NCI-H146 treated with DMSO at 0.1 percent for 48 hours (cell line): ENCODE measurements around the gene YEATS2.
"Not testable (repeated sequence)": the region's sequence is repeated elsewhere in the genome, so short reads cannot be mapped to it uniquely, and the experiment has no call there.

Source experiments
- DNase-seq: peaks from one replicate; lab custom pipeline; 2025; ENCODE audit not compliant: unreplicated experiment; lab: John Stamatoyannopoulos, UW

The YEATS2 gene

DNA sequence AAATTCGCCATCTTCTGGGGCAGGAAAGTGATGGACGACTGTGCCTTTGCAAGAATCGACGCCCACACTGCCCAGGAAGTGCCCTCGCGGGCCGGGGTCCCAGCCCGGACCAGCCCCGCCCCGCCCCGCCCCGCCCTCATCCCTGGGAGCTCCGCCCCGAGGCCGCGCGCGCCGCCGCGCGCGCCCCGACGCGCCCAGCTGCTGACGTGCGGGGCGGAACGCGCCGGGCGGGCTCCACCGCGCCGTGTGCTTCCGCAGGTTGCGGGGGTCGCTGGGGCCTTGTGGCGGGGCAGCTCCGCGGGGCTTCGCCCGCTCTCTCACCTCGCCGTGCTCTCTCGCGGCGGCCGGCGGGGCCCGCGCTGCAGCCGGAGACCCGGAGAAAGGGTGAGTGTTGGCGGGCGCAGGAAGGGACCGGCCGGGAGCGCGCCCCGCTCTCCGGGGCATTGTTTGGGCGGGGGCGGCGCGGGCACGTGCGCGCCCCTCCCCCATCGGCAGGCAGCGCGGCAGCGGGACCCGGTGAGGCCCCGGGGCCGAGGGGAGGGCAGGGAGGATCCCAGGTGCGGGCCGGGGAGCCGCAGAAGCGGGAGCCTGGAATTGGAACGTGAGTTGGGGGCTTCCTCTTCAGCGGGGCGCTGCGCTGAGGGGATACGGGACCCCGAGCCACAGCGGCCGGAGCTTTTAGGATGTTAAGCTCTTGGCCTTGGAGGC is at the start of gene YEATS2:
YEATS2 (plus strand) TSS at position 188 of the 708 bp plus-strand sequence. CDS start 17,366 bp downstream, outside the sequence.
- DNase-seq, result peak; percentile 64

DNA sequence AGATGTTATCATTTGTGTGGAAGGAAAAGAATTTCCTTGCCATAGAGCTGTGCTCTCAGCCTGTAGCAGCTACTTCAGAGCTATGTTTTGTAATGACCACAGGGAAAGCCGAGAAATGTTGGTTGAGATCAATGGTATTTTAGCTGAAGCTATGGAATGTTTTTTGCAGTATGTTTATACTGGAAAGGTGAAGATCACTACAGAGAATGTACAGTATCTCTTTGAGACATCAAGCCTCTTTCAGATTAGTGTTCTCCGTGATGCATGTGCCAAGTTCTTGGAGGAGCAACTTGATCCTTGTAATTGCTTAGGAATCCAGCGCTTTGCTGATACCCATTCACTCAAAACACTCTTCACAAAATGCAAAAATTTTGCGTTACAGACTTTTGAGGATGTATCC is 47.0 kb upstream of the YEATS2 start:
- no peak for DNase-seq

DNA sequence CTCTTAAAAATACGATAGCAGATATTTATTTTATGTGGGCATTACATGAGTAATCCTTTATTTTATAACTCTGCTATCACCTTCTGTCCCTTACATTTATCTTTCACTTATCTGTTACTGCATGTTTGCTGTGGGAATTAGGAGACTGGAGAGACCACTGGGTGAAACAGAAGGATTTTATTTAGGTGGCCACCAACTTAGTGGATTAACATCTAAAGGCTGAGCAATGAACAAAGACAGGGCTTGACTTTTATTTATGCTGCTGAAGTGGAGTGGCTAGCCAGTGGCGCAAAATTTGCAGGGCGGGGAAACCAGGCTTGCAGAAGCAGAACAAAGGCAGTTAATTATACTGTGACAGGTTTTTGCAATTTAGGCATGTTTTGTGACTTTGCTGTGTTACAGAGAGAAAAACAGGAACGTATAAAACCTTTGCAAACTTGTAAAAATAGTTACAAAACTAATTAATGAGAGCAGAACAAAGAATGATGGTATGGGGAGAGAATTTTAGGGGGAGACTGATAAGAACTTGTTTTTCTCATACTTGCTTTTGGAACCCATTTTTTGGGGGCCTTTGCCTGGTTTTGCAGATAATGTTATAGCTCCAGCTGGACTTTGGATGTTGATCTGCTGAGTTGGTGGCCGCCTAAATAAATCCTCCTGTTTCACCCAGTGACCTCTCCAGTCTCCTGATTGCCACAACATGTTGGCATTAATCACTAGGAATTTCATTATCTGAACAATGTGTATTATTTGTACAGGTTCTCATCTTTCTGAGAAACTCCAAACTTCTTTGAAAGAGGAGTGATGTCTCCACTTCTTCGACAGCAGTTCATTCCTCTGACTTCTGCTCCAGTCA is 44.2 kb upstream of the YEATS2 start:
- DNase-seq, result no peak

DNA sequence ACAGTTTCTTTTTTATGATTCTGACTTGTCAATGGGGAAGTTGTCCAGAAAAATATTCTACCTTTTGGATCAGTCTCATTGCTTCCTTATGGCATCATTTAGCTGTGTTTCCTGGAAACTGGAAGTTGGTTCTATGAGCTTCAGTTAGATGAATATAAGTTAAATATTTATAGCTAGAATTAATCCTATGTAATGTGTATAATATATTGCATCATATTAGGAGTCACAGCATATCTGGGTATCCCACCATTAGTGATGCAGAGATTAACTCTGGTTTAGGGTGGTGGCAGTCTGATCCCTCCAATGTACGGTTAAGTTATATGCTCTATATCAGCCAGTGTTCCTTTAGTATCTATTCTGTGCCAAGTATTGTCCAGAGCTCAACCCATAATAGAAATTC is 42.9 kb upstream of the YEATS2 start:
- no peak for DNase-seq

DNA sequence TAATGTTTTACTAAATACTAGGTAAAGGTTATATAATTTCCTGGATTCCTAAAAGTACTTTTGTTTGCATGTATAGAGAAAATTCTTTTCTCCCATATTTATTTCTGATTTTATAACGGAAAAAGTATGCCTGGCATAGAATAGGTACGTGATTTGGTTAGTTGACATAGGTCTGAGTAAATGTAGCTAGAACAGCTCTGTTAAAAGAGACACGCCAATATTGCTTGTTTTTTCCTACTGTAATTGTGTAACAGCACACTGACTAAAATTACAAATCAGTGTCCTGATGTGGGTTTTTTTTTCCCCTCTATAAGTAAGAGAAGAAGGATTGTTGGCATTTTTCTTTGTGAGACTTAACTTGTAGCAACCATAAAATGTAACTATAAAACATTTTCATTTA is 35.5 kb upstream of the YEATS2 start:
- DNase-seq, result no peak

DNA sequence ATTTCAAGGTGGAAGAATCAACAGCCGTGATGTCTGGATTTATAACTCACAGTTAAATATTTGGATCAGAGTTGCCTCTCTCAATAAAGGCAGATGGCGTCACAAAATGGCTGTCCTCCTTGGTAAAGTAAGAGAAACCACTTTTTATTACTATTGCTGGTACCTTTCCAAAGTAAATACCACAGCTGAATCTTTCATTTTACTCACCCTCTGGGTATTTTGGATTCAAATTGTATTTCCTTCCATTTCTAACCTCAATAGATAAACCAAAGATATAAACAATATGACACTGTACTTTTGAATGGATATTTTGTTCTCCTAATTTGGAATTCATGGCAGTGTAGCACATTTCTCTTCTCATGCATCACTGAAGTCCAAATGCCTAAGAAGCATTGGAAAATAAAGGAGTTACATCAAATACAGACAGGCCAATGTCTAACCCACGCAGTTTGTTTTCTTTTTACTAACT is 32.6 kb upstream of the YEATS2 start:
- no peak for DNase-seq

DNA sequence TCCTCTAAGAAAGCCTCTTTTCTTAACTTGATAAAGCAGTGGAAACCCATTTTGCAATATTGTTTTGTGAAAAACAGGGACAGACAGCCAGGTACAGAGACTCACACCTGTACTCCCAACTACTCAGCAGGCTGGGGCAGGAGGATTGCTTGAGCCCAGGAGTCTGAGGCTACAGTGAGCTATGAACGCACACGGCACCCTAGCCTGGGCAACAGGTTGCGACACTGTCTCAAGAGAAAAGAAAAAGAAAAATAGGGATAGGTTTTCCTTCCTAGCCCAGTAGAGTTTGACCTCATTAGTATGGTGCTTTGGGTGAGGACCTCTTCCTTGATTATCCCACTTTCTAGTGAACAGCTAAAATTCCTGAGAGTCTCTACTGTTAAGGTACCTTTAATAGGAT is 17.5 kb upstream of the YEATS2 start:
- no peak for DNase-seq

DNA sequence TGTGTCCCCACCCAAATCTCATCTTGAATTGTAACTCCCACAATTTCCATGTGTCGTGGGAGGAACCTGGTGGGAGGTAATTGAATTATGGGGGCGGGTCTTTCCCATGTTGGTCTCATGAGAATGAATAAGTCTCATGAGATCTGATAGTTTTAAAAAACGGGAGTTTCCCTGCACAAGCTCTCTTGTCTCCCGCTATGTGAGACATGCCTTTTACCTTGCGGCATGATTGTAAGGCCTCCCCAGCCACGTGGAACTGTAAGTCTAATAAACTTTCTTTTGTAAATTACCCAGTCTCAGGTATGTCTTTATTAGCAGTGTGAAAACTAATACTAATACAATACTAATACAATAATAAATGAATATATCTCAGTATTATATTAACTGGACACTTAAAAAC is 9.9 kb upstream of the YEATS2 start:
- no peak for DNase-seq

DNA sequence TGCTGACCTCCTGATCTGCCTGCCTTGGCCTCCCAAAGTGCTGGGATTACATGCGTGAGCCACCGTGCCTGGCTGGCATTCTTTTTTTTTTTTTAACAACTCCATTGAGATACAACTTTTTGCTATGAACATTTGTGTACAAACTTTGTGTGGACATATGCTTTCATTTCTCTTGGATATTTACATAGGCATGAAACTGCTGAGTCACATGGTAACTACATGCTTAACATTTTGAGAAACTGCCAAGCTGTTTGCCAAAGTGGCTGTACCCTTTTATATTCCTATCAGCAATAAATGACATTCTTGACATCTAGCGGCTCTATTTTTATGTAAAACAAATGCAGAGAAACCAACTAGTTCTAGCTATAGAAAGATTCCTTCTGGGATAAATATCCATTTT is 8.7 kb upstream of the YEATS2 start:
- no peak for DNase-seq

DNA sequence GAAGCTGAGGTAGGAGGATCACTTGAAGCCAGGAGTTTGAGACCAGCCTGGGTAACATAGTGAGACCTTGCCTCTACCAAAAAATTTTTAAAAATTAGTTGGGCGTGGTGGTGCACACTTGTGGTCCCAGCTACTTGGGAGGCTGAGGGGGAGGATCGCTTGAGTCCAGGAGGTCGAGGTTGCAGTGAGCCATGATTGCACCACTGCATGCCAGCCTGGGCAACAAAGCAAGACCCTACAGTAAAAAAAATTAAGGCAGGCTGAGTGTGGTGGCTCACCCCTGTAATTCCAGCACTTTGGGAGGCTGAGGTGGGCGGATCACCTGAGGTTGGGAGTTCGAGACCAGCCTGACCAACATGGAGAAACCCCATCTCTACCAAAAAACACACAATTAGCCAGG is 8.0 kb upstream of the YEATS2 start:
- DNase-seq, result not testable (repeated sequence)

DNA sequence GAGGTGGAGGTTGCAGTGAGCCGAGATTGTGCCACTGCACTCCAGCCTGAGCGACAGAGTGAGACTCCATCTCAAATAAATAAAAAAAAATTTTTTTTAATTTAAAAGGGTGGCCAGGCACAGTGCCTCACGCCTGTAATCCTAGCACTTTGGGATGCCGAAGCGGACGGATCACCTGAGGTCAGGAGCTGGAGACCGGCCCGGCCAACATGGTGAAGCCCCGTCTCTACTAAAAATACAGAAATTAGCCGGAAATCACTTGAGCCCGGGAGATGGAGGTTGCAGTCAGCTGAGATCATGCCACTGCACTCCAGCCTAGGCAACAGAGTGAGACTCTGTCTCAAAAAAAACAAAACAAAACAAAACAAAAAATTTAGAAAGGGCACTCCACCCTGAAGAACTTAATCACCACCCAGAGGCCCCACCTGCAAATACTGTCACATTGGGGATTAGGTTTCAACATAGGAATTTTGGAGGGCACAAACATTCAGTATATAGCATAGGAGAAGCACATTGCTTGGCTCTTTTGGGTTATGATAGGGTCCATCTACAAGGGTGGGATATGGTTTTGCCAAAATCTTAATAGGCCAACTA is 7.1 kb upstream of the YEATS2 start:
- no peak for DNase-seq

DNA sequence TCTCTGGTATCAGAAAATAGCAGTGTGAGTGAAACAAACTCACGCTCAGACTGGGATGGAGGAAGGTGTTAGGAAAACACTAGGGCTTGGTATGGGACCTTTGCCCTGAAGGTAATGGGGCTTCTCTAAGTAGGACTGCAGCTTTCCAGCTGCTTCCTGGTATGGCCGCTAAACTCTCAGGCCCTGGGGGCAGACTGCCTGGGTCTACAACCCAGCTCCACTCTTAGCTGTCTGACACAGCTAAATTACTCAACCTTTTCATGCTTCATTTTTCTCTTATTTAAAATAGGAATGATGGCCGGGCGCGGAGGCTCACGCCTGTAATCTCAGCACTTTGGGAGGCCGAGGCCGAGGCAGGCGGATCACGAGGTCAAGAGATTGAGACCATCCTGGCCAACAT is 5.2 kb upstream of the YEATS2 start:
- DNase-seq, result no peak

DNA sequence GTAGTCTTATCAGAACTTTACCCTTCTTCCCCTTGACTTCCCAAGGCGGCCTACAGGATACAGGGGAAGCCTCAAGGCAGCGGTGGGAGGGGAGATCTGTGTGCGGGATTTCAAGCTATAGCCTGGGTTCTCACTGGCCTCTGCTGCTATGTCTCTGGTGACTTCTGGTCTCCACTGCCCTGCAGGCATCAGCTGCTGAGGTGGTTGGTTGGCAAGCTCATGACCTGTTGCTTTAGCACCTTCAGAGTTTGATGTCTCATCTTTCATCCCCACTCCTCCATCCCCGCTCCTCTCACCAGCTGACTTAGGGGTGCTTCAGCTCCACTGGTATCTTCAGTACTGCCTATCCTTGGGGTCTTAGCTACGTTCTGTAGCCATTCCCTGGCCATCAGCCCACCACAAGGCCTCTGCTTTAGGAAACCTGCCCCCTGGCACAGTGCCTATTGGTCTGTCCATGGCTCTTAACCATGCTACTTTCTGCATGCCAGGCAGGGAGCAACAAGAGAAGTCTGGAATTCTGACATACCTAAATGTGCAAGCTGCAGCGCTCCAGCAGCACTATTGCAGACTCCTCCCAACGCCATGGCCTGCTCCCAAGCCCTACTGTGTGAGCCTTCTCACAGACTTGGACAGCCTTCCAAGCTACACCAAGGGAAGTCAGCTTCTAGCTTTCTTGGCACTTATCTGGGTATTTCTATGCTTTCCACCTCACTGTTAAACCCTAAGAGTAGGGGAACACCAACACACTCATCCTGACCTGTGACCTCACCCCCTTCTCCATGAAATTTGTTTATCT is 1.8 kb upstream of the YEATS2 start:
- no peak for DNase-seq

DNA sequence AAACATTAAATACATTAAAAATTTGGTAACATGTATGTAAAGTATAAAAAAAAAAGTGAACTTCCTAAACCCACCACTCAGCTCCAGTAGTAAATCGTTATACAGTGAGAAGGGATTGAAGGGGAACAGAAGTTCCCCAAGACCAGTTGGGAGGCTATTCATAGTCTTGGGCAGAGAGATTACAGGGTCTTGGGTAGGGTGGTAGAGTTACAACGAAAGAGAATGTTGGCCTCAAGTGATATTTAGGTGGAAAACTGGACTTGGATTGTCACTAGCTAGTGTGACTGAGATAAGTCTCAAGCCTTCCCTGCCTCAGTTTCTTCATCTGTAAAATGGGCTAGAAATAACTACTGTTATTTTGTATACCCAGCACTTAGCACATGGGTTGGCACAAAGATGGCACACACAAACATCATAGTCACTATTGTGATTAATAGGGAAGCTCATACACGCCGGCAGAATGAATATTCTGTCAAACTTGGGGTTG is 431 bp upstream of the YEATS2 start:
- DNase-seq, result no peak

DNA sequence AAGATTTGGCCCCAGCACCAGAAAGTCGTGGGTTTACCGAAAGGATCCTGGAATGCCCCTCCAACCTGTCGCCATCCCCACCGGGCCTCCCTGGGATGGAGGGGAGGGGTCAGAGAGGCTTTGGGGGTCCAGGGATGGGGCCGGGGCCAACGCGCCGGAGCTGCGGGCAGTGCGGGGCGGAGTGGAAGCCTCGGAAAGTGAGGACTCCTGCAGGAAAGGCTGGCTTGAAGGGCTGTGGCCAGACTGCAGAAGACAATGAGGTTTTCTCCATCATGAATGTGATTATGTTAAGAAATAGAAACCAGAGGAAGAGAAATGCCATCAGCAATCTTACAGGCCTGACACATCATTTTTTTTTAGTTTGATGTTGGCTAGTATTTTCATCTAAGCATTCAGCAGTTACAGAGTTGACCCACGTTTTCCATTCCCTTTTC is 738 bp downstream of the YEATS2 start:
- DNase-seq, result peak; percentile 56

DNA sequence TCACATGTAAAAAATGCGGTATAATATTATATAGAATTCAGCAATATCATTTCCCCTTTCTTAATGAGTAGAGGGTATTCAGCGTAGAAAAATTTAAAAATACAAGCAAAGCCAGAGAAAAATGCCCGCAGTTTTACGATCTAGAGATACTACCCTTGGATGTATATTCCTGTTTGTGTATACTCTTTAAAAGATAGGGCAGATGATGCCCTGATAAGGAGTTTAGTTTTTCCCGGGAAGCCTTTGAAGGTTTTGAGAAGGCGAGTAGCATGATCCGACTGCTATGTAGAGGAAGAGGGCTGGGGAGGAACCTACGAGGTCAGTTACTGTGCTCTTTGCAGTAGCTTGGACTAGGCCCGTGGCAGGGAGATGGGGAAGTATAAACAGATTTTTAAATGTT is 1.2 kb downstream of the YEATS2 start:
- no peak for DNase-seq

DNA sequence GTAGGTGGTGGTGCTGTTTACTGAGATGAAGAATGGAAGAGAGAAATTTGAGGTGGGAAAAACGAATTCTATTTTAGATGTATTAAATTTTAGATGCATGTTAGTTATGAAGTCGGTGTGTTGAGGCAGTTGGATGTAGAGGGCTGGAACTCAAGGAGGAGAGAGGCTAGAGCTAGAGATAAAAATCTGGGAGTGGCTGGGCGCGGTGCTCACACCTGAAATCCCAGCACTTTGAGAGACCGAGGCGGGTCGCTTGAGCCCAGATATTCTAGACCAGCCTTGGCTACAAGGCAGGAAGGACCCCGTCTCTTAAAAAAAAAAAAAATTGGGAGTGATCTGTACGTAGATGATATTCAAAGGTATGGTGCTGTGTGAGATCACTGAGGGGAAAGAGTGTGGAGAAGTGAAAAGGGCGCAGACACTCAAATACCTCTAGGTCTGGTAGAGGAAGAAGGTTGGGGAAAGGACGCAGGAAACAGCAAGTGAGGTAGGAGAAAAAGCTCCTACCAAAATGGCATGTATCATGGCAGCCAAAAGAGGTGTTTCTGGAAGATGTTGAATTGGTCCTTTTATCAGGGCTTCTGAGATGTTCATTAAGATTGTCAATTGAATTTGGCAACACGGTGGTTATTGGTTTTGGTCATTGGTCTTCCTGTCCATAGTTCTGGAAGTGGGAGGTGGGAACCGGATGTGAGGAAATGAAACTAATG is 1.8 kb downstream of the YEATS2 start:
- no peak for DNase-seq

DNA sequence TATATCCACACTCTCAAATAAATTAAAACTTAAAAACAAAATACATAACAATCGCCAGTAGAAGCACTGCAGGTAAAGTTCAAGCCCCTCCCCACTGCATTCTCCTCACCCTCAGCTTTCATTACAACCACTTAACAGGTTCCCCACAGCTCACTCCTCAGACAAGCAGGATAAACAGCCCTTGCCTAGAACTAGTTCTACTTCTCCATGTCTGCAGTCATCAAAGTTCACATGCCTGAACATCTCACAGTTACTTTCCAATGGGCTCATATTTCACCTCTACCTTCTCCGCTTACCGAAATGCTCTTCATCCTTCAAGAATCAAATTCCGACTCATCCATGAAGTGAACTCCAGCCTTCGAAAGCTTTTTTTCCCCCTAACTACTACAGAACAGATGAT is 4.1 kb downstream of the YEATS2 start:
- no peak for DNase-seq

DNA sequence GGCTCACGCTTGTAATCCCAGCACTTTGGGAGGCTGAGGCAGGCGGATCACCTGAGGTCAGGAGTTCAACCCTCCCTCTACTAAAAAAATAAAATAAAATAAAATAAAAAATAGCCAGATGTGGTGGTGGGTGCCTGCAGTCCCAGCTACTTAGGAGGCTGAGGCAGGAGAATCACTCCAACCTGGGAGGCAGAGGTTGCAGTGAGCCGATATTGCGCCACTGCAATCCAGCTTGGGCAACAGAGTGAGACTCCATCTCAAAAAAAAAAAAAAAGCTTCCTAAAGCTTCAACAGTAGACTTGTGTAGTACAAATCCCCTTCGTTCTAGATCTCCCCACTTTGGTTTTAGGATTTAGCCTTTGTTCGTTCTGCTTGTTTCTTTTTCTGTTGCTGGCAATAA is 6.3 kb downstream of the YEATS2 start:
- DNase-seq, result not testable (repeated sequence)

DNA sequence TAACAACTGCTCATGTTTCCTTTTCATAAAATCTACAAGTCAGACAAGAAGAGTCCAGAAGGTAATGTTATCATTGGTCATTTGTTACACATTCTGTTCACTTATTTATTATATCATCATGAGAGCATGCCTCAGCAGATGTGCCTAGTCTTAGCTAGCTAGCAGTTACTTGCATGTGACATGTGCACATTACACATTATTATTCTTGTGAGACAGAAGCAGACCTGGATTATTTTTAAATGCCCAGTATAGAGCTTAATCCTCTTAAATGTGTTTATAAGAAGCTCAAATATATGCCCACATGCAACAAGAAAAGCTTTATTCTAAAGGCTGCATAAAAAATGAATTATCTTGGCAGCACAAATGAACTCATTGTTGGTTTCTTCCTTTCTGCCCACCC is 12.6 kb downstream of the YEATS2 start:
- no peak for DNase-seq
